HCT116 (cell line): ENCODE data around the gene YAP1. TPM values are rescaled to one million over a fixed set of nuclear protein-coding genes. Genes with fewer than 3 reads are reported as not detected.

ENCODE experiments used
- ATAC-seq: fragments of 200-7000 bp; cut with Tn5 transposase; 2 replicates; pipeline ENCODE4 v1.9.1; 2020; ENCODE audit warnings: mild to moderate bottlenecking, moderate library complexity
- BruUV-seq: library from RNA; stranded (reverse); fragments of 400-500 nt; replicated peaks from 2 replicates; lab custom pipeline; 2021; lab: Mats Ljungman, UMichigan
- CTCF ChIA-PET: fragments of 300-600 bp; sonication (Branson Sonifier 250); formaldehyde crosslinking; loops from one replicate; lab custom pipeline; 2021; ENCODE audit warnings: antibody characterized with exemption; lab: Charles Lee
- POLR2A ChIA-PET: fragments of 300-600, 350-600 bp; sonication (Branson Sonifier 250); formaldehyde crosslinking; loops from one replicate; lab custom pipeline; 2021; ENCODE audit warnings: antibody characterized with exemption; lab: Charles Lee
- RAD21 ChIA-PET, 2 experiments: fragments of 300-600 bp; sonication (Branson Sonifier 250); formaldehyde crosslinking; loops; one replicate each; lab custom pipeline; 2023; ENCODE audit warnings: low total read pairs in 2 of 2; ENCODE audit not compliant: uncharacterized antibody in 2 of 2, unreplicated experiment in 2 of 2, low non-redundant PET in 1 of 2; lab: Charles Lee
- DNase-seq: peaks from one replicate; pipeline ENCODE4 v3.0.0-alpha.2; 2010; ENCODE audit warnings: low read depth, low spot score
- H2AFZ ChIP-seq: fragments of 200-600 bp; shearing (Covaris generic), sonication (generic); 2 replicates; pipeline ENCODE4 v1.6.1; 2017; ENCODE audit warnings: low read depth, mixed run types, mixed read lengths, antibody characterized with exemption, low read length; ENCODE audit not compliant: poor library complexity, severe bottlenecking
- H3K27ac ChIP-seq: 2 replicates; pipeline ENCODE4 v1.5.1; 2012; ENCODE audit warnings: low read depth, low read length
- H3K27me3 ChIP-seq: fragments of 200-600 bp; sonication (generic); 2 replicates; pipeline ENCODE4 v1.6.1; 2016; ENCODE audit warnings: mixed run types, low read length, mixed read lengths; ENCODE audit not compliant: insufficient read depth
- H3K36me3 ChIP-seq, 2 experiments: fragments of 200-500 bp in 1 of 2; fragments of 200-600 bp in 1 of 2; sonication (Bioruptor generic) in 1 of 2; sonication (generic) in 1 of 2; 2 replicates each; pipeline versions ENCODE4 v1.5.1 to v1.6.1; 2014 to 2016; ENCODE audit warnings: low read length in 2 of 2, inconsistent platforms in 1 of 2, mixed read lengths in 1 of 2, mixed run types in 1 of 2; ENCODE audit not compliant: insufficient read depth in 2 of 2, control insufficient read depth in 1 of 2
- H3K4me1 ChIP-seq, 2 experiments: fragments of 200-600 bp in 1 of 2; sonication (generic) in 1 of 2; 2 replicates each; pipeline versions ENCODE4 v1.5.1 to v1.6.1; 2012 to 2017; ENCODE audit warnings: low read length in 2 of 2, inconsistent platforms in 1 of 2, mild to moderate bottlenecking in 1 of 2, mixed read lengths in 1 of 2, mixed run types in 1 of 2, moderate library complexity in 1 of 2; ENCODE audit not compliant: insufficient read depth in 2 of 2, control insufficient read depth in 1 of 2
- H3K4me2 ChIP-seq: fragments of 200-600 bp; sonication (generic); 2 replicates; pipeline ENCODE4 v1.6.1; 2017; ENCODE audit warnings: mixed run types, low read length, mixed read lengths
- H3K4me3 ChIP-seq, 2 experiments: fragments of 200-600 bp in 1 of 2; sonication (generic) in 1 of 2; replicated peaks in 1 of 2; 2 replicates each; pipeline ENCODE4 v1.5.1; 2011 to 2016; ENCODE audit warnings: low read length in 2 of 2, control low read depth in 1 of 2, low read depth in 1 of 2, mild to moderate bottlenecking in 1 of 2, mixed read lengths in 1 of 2, mixed run types in 1 of 2
- H3K79me2 ChIP-seq: fragments of 200-600 bp; sonication (generic); 2 replicates; pipeline ENCODE4 v1.6.1; 2017; ENCODE audit warnings: mild to moderate bottlenecking, mixed run types, low read length, moderate library complexity, mixed read lengths; ENCODE audit not compliant: insufficient read depth
- H3K9ac ChIP-seq: fragments of 200-600 bp; sonication (generic); 2 replicates; pipeline ENCODE4 v1.6.1; 2016; ENCODE audit warnings: low read length, mixed read lengths
- H3K9me2 ChIP-seq: fragments of 200-600 bp; sonication (generic), shearing (Covaris generic); 2 replicates; pipeline ENCODE4 v1.6.1; 2017; ENCODE audit warnings: mixed run types, mild to moderate bottlenecking, moderate library complexity; ENCODE audit not compliant: insufficient read depth
- H3K9me3 ChIP-seq, 2 experiments: fragments of 200-500 bp in 1 of 2; fragments of 200-600 bp in 1 of 2; sonication (Bioruptor generic) in 1 of 2; sonication (generic) in 1 of 2; 2 replicates each; pipeline ENCODE4 v1.6.1; 2014 to 2017; ENCODE audit warnings: low read length in 2 of 2, mixed read lengths in 2 of 2, inconsistent platforms in 1 of 2, low read depth in 1 of 2, mild to moderate bottlenecking in 1 of 2, mixed run types in 1 of 2, moderate library complexity in 1 of 2; ENCODE audit not compliant: control insufficient read depth in 1 of 2, insufficient read depth in 1 of 2
- H4K20me1 ChIP-seq: fragments of 200-600 bp; sonication (generic), shearing (Covaris generic); 2 replicates; pipeline ENCODE4 v1.6.1; 2017; ENCODE audit warnings: mixed run types, mild to moderate bottlenecking, moderate library complexity; ENCODE audit not compliant: insufficient read depth
- ATF3 ChIP-seq: IDR thresholded peaks from 2 replicates; pipeline ENCODE4 v1.6.1; 2012
- CTCF ChIP-seq, 3 experiments: fragments of 200-600 bp in 1 of 3; sonication (generic) in 1 of 3; IDR thresholded peaks in 2 of 3; conservative IDR thresholded peaks in 1 of 3; 2 replicates each; pipeline ENCODE4 v1.5.1; 2012 to 2017; ENCODE audit warnings: low read depth in 2 of 3, low read length in 2 of 3, antibody characterized with exemption in 1 of 3, borderline replicate concordance in 1 of 3, control low read depth in 1 of 3, mild to moderate bottlenecking in 1 of 3, mixed read lengths in 1 of 3, mixed run types in 1 of 3, moderate library complexity in 1 of 3; ENCODE audit not compliant: insufficient read depth in 1 of 3
- ELF1 ChIP-seq: IDR thresholded peaks from 2 replicates; pipeline ENCODE4 v1.6.1; 2012; ENCODE audit warnings: low read depth, borderline replicate concordance
- JUND ChIP-seq: IDR thresholded peaks from 2 replicates; pipeline ENCODE4 v1.6.1; 2012
- REST ChIP-seq: IDR thresholded peaks from 2 replicates; pipeline ENCODE4 v1.6.1; 2012; ENCODE audit warnings: low read depth
- SP1 ChIP-seq: IDR thresholded peaks from 2 replicates; pipeline ENCODE4 v1.6.1; 2012; ENCODE audit warnings: low read depth
- SRF ChIP-seq: IDR thresholded peaks from 2 replicates; pipeline ENCODE4 v1.6.1; 2012; ENCODE audit warnings: low read depth
- YY1 ChIP-seq: IDR thresholded peaks from 2 replicates; pipeline ENCODE4 v1.6.1; 2011; ENCODE audit warnings: low read length, low read depth, moderate library complexity, mild to moderate bottlenecking; ENCODE audit not compliant: insufficient replicate concordance; ENCODE audit errors: extremely low read depth
- ZBTB33 ChIP-seq: IDR thresholded peaks from 2 replicates; pipeline ENCODE4 v1.6.1; 2011; ENCODE audit warnings: mild to moderate bottlenecking, low read length, moderate library complexity; ENCODE audit not compliant: insufficient replicate concordance; ENCODE audit errors: extremely low read depth
- ZFX ChIP-seq: fragments of 450-650 bp; IDR thresholded peaks from 2 replicates; pipeline ENCODE4 v1.6.1; 2017
- ZNF274 ChIP-seq: fragments of 200-500 bp; sonication (Bioruptor generic); IDR thresholded peaks from 2 replicates; pipeline ENCODE4 v1.6.1; 2014; ENCODE audit warnings: mild to moderate bottlenecking, low read depth, low read length, inconsistent platforms
- intact Hi-C: fragments of 100-400 bp; cut with micrococcal nuclease; formaldehyde crosslinking; loops from 2 replicates; pipeline ENCODE4 v1.10.0; 2022
- total RNA-seq: library from RNA; stranded (reverse); gene quantifications from one replicate; pipeline ENCODE4 v1.2.1, GENCODE V29; 2021; ENCODE audit not compliant: unreplicated experiment

Gene YAP1
- total RNA-seq, 1 experiment from 2014 or later, result 88.6 TPM

- TF ChIP-seq CTCF (IDR thresholded peaks at IDR 0.05 in 2 of 3, conservative IDR thresholded peaks at IDR 0.05 in 1 of 3; ENCODE audit: borderline replicate concordance in 1 of 3, insufficient read depth in 1 of 3, low read depth in 2 of 3, low read length in 2 of 3) (no peak), YY1 (no peak), SRF (no peak), ATF3 (no peak), REST (no peak), ELF1 (no peak)
Observed at GRCh38 chr11:102229510-102230123, 119.4 kb downstream of the YAP1 start (continued).

GRCh38 chr11:102230186-102230585 is 119.9 kb downstream of the YAP1 start:
- ChIA-PET POLR2A (no interaction called here), CTCF (no interaction called here), RAD21 (no interaction called here)
- peaks cover 0 to 14% of the 10 kb centered on the region in 2 experiments; a peak in 1 of 4 replicates for H3K36me3 ChIP-seq
- H3K27me3 ChIP-seq, result no peaks in the 10 kb centered on the region
- H3K9me2 ChIP-seq, result no peaks in the 10 kb centered on the region
- no peak overlapping the region for H3K4me2 ChIP-seq
- DNase-seq, result no peak
- intact Hi-C loops, result no loop called here
- no peak overlapping the region for H3K27ac ChIP-seq
- H3K79me2 ChIP-seq, result no peaks in the 10 kb centered on the region
- no peak overlapping the region for H3K9ac ChIP-seq
- peaks cover 22 to 29% of the 10 kb centered on the region in 2 experiments for H3K4me1 ChIP-seq
- no peak overlapping the region for H3K4me3 ChIP-seq
- ATAC-seq, result no peak
- no peak overlapping the region for H2AFZ ChIP-seq
- BruUV-seq, result no TSS peak
- H4K20me1 ChIP-seq, result peaks cover 3% of the 10 kb centered on the region; the same call in 1 of the 2 replicates
- H3K9me3 ChIP-seq, result no peaks in the 10 kb centered on the region
- TF ChIP-seq ZNF274 (no peak), YY1 (no peak), SP1 (no peak), ZBTB33 (no peak), JUND (no peak), ELF1 (no peak), SRF (no peak), REST (no peak), ZFX (no peak)
